OCI-LY1 (cell line): ENCODE data around the gene SPRED2.

Experiments used
- EZH2 ChIP-seq: fragments of 200-600 bp; sonication (generic), shearing (Covaris generic); IDR thresholded peaks from 2 replicates; pipeline ENCODE4 v1.8.0; 2017; ENCODE audit warnings: borderline replicate concordance, mixed run types, mild to moderate bottlenecking, antibody characterized with exemption, low read length, moderate library complexity, mixed read lengths
- TF ChIP-seq, protein P1 (sequence below): fragments of 200-600 bp; sonication (generic), shearing (Covaris generic); IDR thresholded peaks from 2 replicates; pipeline ENCODE4 v1.5.1; 2017; ENCODE audit warnings: mild to moderate bottlenecking, antibody characterized with exemption, low read length, moderate library complexity, mixed read lengths

DNA sequence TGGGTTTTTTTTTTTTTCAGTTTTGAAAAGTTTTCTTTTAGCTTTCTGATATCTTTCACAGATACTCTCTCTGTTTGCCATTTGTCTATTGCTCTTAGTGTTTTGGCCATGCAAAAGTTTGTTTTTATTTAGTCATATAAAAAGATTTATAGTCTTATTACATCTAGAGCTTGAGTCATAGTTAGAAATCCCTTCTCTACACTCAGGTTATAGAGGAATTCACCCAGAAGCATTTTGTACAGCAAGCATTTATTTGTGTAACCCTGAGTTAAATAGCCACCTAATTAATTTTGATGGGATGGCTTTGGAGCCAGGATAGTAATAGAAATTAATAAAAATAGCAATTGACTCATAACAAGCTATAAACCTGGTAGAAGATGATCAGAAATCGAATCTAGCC lies 169.1 kb downstream of the SPRED2 start:
- TF ChIP-seq, protein P1, sequence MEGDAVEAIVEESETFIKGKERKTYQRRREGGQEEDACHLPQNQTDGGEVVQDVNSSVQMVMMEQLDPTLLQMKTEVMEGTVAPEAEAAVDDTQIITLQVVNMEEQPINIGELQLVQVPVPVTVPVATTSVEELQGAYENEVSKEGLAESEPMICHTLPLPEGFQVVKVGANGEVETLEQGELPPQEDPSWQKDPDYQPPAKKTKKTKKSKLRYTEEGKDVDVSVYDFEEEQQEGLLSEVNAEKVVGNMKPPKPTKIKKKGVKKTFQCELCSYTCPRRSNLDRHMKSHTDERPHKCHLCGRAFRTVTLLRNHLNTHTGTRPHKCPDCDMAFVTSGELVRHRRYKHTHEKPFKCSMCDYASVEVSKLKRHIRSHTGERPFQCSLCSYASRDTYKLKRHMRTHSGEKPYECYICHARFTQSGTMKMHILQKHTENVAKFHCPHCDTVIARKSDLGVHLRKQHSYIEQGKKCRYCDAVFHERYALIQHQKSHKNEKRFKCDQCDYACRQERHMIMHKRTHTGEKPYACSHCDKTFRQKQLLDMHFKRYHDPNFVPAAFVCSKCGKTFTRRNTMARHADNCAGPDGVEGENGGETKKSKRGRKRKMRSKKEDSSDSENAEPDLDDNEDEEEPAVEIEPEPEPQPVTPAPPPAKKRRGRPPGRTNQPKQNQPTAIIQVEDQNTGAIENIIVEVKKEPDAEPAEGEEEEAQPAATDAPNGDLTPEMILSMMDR, result no peak
- no peak for TF ChIP-seq EZH2
